Measurements from ENCODE around the gene B3GLCT. TPM values are rescaled to one million over a fixed set of nuclear protein-coding genes. Genes with fewer than 3 reads are reported as not detected.

B3GLCT gene
- total and polyA plus RNA-seq, 12 donors: 3.1 to 28.1 (median 18.8) TPM

GRCh38 chr13:31367410-31367809, 167.6 kb downstream of the B3GLCT start:
- no peak overlapping the region for H3K27ac ChIP-seq
- no peak for DNase-seq
- H3K36me3 ChIP-seq: no peaks in the 10 kb centered on the region
- no peak overlapping the region for H3K4me3 ChIP-seq
- intact Hi-C loops (cut with DNase I): no loop called here
- TF ChIP-seq, protein P1, sequence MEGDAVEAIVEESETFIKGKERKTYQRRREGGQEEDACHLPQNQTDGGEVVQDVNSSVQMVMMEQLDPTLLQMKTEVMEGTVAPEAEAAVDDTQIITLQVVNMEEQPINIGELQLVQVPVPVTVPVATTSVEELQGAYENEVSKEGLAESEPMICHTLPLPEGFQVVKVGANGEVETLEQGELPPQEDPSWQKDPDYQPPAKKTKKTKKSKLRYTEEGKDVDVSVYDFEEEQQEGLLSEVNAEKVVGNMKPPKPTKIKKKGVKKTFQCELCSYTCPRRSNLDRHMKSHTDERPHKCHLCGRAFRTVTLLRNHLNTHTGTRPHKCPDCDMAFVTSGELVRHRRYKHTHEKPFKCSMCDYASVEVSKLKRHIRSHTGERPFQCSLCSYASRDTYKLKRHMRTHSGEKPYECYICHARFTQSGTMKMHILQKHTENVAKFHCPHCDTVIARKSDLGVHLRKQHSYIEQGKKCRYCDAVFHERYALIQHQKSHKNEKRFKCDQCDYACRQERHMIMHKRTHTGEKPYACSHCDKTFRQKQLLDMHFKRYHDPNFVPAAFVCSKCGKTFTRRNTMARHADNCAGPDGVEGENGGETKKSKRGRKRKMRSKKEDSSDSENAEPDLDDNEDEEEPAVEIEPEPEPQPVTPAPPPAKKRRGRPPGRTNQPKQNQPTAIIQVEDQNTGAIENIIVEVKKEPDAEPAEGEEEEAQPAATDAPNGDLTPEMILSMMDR (IDR thresholded peaks at IDR 0.05): no peak
- no peak for ATAC-seq
- 78 to 82% methylated on average over 2 of the region's 2 CpGs for WGBS, 2 donors
- H3K27me3 ChIP-seq: no peaks in the 10 kb centered on the region
- no peaks in the 10 kb centered on the region for H3K4me1 ChIP-seq
- peaks cover 0 to 29% (median 10%) of the 10 kb centered on the region in 11 donors for H3K9me3 ChIP-seq

GRCh38 chr13:31369213-31369612, 169.4 kb downstream of the B3GLCT start:
- intact Hi-C loops (cut with DNase I): no loop called here
- DNase-seq (no peak), ATAC-seq (no peak)
- Histone ChIP-seq H3K27ac (no peak overlapping the region), H3K9me3 (peaks cover 0 to 28% (median 10%) of the 10 kb centered on the region in 11 donors), H3K4me1 (no peaks in the 10 kb centered on the region), H3K4me3 (no peak overlapping the region), H3K36me3 (no peaks in the 10 kb centered on the region), H3K27me3 (no peaks in the 10 kb centered on the region)
- TF ChIP-seq, protein P1 (IDR thresholded peaks at IDR 0.05): no peak

DNA sequence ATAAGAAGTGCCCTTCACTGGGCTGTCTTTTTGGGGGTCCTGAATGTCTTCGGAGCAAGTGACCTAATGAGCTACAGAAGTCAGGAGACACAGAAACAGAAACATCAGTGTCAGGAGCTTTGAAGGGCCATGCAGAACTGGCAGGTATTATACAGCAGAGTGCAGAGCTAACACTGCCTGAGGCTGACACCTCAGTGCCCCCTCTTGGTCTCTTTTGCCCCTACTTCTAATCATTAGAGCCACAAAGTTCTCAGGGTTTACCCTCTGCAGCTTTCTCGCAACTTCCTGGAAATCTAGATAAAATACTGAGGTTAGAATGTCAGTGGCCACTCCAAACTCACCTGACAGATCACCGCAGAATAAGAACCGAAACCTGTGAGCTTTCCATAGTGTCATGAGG, 172.7 kb downstream of the B3GLCT start:
- H3K9me3 ChIP-seq: peaks cover 0 to 4% (median 0%) of the 10 kb centered on the region in 11 donors
- intact Hi-C loops (cut with DNase I): no loop called here
- TF ChIP-seq, protein P1 (IDR thresholded peaks at IDR 0.05): no peak
- WGBS, 2 donors: 84 to 88% methylated on average over 4 of the region's 4 CpGs
- ATAC-seq: no peak
- H3K4me3 ChIP-seq: no peak overlapping the region
- H3K27me3 ChIP-seq: no peaks in the 10 kb centered on the region
- H3K36me3 ChIP-seq: no peaks in the 10 kb centered on the region
- no peak for DNase-seq
- H3K27ac ChIP-seq: no peak overlapping the region
- no peaks in the 10 kb centered on the region for H3K4me1 ChIP-seq

- WGBS, 2 donors: 42 to 51% methylated on average over 3 of the region's 3 CpGs
- H3K27me3 ChIP-seq: no peaks in the 10 kb centered on the region
- H3K4me1 ChIP-seq: no peaks in the 10 kb centered on the region
- no peaks in the 10 kb centered on the region for H3K36me3 ChIP-seq
- TF ChIP-seq, protein P1 (IDR thresholded peaks at IDR 0.05): no peak
- no peak for DNase-seq
- intact Hi-C loops (cut with DNase I): no loop called here
- no peak overlapping the region for H3K4me3 ChIP-seq
- H3K27ac ChIP-seq: no peak overlapping the region
- no peak for ATAC-seq
- H3K9me3 ChIP-seq: no peaks in the 10 kb centered on the region
Observed at GRCh38 chr13:31374682-31375081, 174.9 kb downstream of the B3GLCT start.
